Measurements from ENCODE around the gene ISOC2.

- TF ChIP-seq CTCF (IDR thresholded peaks at IDR 0.05): no peak
- TF ChIP-seq EZH2 (IDR thresholded peaks at IDR 0.05): no peak
Measured at GRCh38 chr19:55491546-55492360, 30.3 kb upstream of the ISOC2 start.
